H1 (cell line): ENCODE measurements around the gene EXOC2. TPM values are rescaled to one million over a fixed set of nuclear protein-coding genes. Genes with fewer than 3 reads are reported as not detected.

Experiments used
- polyA plus RNA-seq, 7 experiments: library from polyadenylated mRNA; depleted of rRNA in 3 of 7; stranded (reverse) in 5 of 7; unstranded in 2 of 7; fragments of >200 nt in 5 of 7; fragments of 200-250 nt in 2 of 7; gene quantifications; 1 replicate in 5 of 7; 2 replicates in 1 of 7; 4 replicates in 1 of 7; pipeline versions ENCODE4 v1.2.1 to v1.2.3, GENCODE V29; 2011 to 2013; ENCODE audit warnings: missing spikeins in 2 of 7, mixed read lengths in 2 of 7
- total RNA-seq: library from RNA; stranded (reverse); fragmentation: NEBNext Ultra II Directional; extraction: Animal tissue kit (Norgen Biotek cat#: 25700); gene quantifications from 2 replicates; pipeline ENCODE4 v1.2.1, GENCODE V29; 2021
- TF ChIP-seq, protein P1 (sequence below): IDR thresholded peaks from 2 replicates; pipeline ENCODE4 v1.6.1; 2011; ENCODE audit warnings: low read length, improper control_type of control experiment
- TF ChIP-seq, protein P2 (sequence below), 3 experiments: IDR thresholded peaks; 1 replicate in 2 of 3; 2 replicates in 1 of 3; pipeline versions ENCODE4 v1.5.1 to v1.6.1; 2011; ENCODE audit warnings: low read length in 3 of 3, mild to moderate bottlenecking in 3 of 3, inconsistent platforms in 2 of 3, low read depth in 1 of 3, moderate library complexity in 1 of 3; ENCODE audit not compliant: insufficient read depth in 1 of 3; ENCODE audit errors: control extremely low read depth in 1 of 3

EXOC2 gene
- total and polyA plus RNA-seq, 2 of the 8 experiments (the other 6 are each of a cell fraction or from before 2014, with no cell fraction given), result 25.5 to 44.4 TPM

DNA sequence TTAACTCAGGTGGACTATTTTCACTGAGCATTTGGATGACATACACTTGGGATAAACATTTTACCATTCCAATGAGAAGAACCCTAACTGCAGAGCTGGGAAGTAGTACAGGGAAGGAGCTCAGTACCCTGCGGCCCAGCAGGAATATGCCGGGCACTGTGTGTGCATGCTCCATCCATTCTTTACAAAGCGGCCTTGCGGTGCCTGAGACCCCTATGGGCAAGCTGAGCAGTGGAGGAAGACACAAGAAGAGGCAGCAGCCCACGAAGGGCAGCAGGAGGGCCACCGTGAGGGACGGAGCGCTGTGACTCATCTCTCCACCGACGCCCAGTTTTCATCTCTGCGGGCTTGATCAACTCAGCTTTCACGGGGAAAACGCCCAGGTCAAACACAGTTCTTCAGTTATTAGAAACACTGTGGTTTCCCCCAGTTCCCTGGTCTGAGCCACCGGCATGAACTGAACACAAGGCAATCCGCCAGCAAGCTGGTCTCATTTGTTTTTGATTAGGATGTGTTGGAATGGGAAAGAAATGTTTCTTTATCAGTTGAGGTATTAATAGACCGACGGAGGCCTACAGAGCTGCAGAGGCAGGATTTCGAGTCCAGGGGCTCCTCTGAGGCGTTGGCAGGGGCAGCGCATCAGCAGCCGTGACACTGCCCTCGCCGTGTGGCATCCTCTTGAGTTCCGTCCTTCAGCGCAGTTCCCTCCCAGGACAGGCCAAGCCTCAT lies 256.5 kb downstream of the EXOC2 start (continued):
- TF ChIP-seq, protein P1, sequence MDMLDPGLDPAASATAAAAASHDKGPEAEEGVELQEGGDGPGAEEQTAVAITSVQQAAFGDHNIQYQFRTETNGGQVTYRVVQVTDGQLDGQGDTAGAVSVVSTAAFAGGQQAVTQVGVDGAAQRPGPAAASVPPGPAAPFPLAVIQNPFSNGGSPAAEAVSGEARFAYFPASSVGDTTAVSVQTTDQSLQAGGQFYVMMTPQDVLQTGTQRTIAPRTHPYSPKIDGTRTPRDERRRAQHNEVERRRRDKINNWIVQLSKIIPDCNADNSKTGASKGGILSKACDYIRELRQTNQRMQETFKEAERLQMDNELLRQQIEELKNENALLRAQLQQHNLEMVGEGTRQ, result no peak
- TF ChIP-seq, protein P2, sequence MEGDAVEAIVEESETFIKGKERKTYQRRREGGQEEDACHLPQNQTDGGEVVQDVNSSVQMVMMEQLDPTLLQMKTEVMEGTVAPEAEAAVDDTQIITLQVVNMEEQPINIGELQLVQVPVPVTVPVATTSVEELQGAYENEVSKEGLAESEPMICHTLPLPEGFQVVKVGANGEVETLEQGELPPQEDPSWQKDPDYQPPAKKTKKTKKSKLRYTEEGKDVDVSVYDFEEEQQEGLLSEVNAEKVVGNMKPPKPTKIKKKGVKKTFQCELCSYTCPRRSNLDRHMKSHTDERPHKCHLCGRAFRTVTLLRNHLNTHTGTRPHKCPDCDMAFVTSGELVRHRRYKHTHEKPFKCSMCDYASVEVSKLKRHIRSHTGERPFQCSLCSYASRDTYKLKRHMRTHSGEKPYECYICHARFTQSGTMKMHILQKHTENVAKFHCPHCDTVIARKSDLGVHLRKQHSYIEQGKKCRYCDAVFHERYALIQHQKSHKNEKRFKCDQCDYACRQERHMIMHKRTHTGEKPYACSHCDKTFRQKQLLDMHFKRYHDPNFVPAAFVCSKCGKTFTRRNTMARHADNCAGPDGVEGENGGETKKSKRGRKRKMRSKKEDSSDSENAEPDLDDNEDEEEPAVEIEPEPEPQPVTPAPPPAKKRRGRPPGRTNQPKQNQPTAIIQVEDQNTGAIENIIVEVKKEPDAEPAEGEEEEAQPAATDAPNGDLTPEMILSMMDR (IDR thresholded peaks at IDR 0.05; ENCODE audit: control extremely low read depth in 1 of 3, insufficient read depth in 1 of 3, low read depth in 1 of 3, low read length in 3 of 3), result no peak
